Measurements from ENCODE around the gene FMN1.

- TF ChIP-seq NR2C2 (CRISPR knock-in tag; IDR thresholded peaks at IDR 0.05) (no peak), CTCF (IDR thresholded peaks at IDR 0.05) (no peak), ELF4 (CRISPR knock-in tag; IDR thresholded peaks at IDR 0.05; ENCODE audit: low read depth) (no peak), MAX (CRISPR knock-in tag; IDR thresholded peaks at IDR 0.05) (no peak), ETV6 (CRISPR knock-in tag; IDR thresholded peaks at IDR 0.05) (no peak)
Observed at GRCh38 chr15:33132233-33132580, 62.3 kb downstream of the FMN1 start.
